Measurements from ENCODE around the gene ENO1.
A peak's percentile ranks its signal among the peaks of the same experiment; 100 is the strongest.
"Not testable (repeated sequence)": the region's sequence is repeated elsewhere in the genome, so short reads cannot be mapped to it uniquely, and the experiment has no call there.

ENO1 gene

GRCh38 chr1:8896775-8897174 lies 18.3 kb upstream of the ENO1 start:
- not testable (repeated sequence) for DNase-seq (ENCODE audit: low spot score)

- no peak for DNase-seq (ENCODE audit: low spot score)
Observed at GRCh38 chr1:8892026-8892425, 13.5 kb upstream of the ENO1 start.

- DNase-seq (ENCODE audit: low spot score), result no peak
Observed at GRCh38 chr1:8891401-8891800, 12.9 kb upstream of the ENO1 start.

GRCh38 chr1:8889925-8890785 lies 11.7 kb upstream of the ENO1 start:
- DNase-seq (ENCODE audit: low spot score), result no peak

GRCh38 chr1:8889103-8889846 lies 10.8 kb upstream of the ENO1 start:
- DNase-seq (ENCODE audit: low spot score), result no peak

GRCh38 chr1:8886589-8886988 lies 8.1 kb upstream of the ENO1 start:
- no peak for DNase-seq (ENCODE audit: low spot score)

GRCh38 chr1:8886031-8886524 lies 7.6 kb upstream of the ENO1 start:
- DNase-seq (ENCODE audit: low spot score), result not testable (repeated sequence)

GRCh38 chr1:8884105-8884504 lies 5.6 kb upstream of the ENO1 start:
- not testable (repeated sequence) for DNase-seq (ENCODE audit: low spot score)

GRCh38 chr1:8883491-8883890 lies 5.0 kb upstream of the ENO1 start:
- no peak for DNase-seq (ENCODE audit: low spot score)

- peak; percentile 56 for DNase-seq (ENCODE audit: low spot score)
Observed at GRCh38 chr1:8879922-8880676, 1.6 kb upstream of the ENO1 start.

GRCh38 chr1:8879464-8879921 lies 1.0 kb upstream of the ENO1 start:
- DNase-seq (ENCODE audit: low spot score), result no peak

GRCh38 chr1:8878698-8879463 lies 395 bp upstream of the ENO1 start:
- DNase-seq (ENCODE audit: low spot score), result peak; percentile 96

GRCh38 chr1:8876087-8876486 lies 2.4 kb downstream of the ENO1 start:
- DNase-seq (ENCODE audit: low spot score), result no peak

GRCh38 chr1:8875216-8875861 lies 3.1 kb downstream of the ENO1 start:
- no peak for DNase-seq (ENCODE audit: low spot score)

- DNase-seq (ENCODE audit: low spot score), result no peak
Observed at GRCh38 chr1:8874230-8875201, 4.0 kb downstream of the ENO1 start.

GRCh38 chr1:8873506-8874229 lies 4.8 kb downstream of the ENO1 start:
- peak; percentile 77 for DNase-seq (ENCODE audit: low spot score)

- no peak for DNase-seq (ENCODE audit: low spot score)
Observed at GRCh38 chr1:8873001-8873400, 5.5 kb downstream of the ENO1 start.

- DNase-seq (ENCODE audit: low spot score), result no peak
Observed at GRCh38 chr1:8871965-8872399, 6.5 kb downstream of the ENO1 start.

GRCh38 chr1:8871539-8871935 lies 6.9 kb downstream of the ENO1 start:
- DNase-seq (ENCODE audit: low spot score), result no peak
